Fibroblast of villous mesenchyme (primary cell): Measurements from ENCODE around the gene LTBP4. TPM values are rescaled to one million over a fixed set of nuclear protein-coding genes. Genes with fewer than 3 reads are reported as not detected.
A peak's percentile ranks its signal among the peaks of the same experiment; 100 is the strongest.

Experiments
- DNase-seq: peaks from one replicate; pipeline ENCODE4 v3.0.0-alpha.2; 2010; ENCODE audit warnings: low read depth
- H3K4me3 ChIP-seq: 2 replicates; pipeline ENCODE4 v1.5.1; 2011; ENCODE audit warnings: low read depth, mild to moderate bottlenecking, low read length
- CTCF ChIP-seq: IDR thresholded peaks from 2 replicates; pipeline ENCODE4 v1.5.1; 2012; ENCODE audit warnings: low read depth, mild to moderate bottlenecking, low read length; ENCODE audit not compliant: insufficient read depth
- total RNA-seq: library from RNA; depleted of rRNA; stranded (reverse); fragments of >200 nt; gene quantifications from 2 replicates; pipeline ENCODE4 v1.2.3, GENCODE V29; 2012

The LTBP4 gene
- total RNA-seq, 1 donor, result 21.2 TPM

- no peak for TF ChIP-seq CTCF
- H3K4me3 ChIP-seq, result peak overlapping the region; percentile 48
- DNase-seq, result no peak
Observed at GRCh38 chr19:40567750-40568494, 33.2 kb upstream of the LTBP4 start.

DNA sequence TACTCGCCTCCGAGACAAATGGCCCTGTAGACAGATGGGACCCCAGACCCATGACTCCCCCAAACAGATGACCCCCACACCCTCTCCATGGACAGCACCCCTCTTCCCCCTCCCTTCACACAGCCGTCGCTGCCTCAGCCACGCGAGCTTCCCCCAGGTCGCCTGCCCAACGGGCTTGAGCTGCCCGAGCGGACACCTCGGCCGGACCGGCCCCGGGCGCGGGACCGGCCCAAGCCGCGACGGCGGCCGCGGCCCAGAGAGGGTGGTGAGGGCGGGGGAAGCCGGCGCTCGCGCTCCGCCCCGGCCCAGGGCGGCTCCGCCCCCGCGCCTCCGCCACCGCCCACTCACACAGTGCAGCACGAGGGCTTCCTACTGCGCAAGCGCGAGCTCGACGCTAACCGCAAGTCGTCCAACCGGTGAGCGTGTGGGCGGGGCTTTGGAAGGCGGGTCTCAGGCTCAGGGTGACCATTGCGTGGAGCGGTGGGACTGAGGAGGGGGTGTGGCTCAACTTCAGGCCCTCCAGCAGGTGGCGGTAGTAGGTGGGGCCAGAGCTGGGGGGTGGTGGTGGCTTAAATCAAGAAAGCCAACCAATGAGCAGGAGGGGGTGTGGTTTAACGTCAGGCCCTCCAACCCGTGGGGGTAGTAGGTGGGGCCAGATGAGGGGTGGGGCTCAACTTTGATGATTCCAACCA lies 30.7 kb upstream of the LTBP4 start:
- H3K4me3 ChIP-seq, result peak overlapping the region; percentile 68
- no peak for TF ChIP-seq CTCF
- DNase-seq, result peak; percentile 99

- H3K4me3 ChIP-seq, result no peak overlapping the region
- DNase-seq, result no peak
- no peak for TF ChIP-seq CTCF
Observed at GRCh38 chr19:40571005-40571318, 30.2 kb upstream of the LTBP4 start.

- no peak for DNase-seq
- no peak for TF ChIP-seq CTCF
- H3K4me3 ChIP-seq, result no peak overlapping the region
Observed at GRCh38 chr19:40571831-40572495, 29.2 kb upstream of the LTBP4 start.

DNA sequence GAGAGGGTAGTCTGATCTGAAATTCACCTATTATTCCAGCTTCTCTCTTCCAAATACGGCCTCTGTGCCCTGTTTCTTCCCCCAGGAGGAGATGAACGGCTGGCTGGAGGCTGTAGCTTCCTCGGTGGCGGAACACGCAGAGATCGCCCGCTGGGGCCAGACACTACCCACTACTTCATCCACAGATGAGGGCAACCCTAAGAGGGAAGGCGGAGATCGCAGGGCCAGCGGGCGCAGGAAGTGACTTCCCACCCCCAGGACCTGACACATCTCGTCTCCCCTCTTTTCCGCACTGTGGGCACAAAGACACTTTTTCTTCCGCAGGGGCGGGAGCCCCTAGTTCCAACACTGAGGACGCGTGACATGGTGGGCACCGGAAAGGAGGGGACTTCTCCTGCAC lies 25.8 kb upstream of the LTBP4 start:
- no peak overlapping the region for H3K4me3 ChIP-seq
- DNase-seq, result no peak
- TF ChIP-seq CTCF, result no peak

DNA sequence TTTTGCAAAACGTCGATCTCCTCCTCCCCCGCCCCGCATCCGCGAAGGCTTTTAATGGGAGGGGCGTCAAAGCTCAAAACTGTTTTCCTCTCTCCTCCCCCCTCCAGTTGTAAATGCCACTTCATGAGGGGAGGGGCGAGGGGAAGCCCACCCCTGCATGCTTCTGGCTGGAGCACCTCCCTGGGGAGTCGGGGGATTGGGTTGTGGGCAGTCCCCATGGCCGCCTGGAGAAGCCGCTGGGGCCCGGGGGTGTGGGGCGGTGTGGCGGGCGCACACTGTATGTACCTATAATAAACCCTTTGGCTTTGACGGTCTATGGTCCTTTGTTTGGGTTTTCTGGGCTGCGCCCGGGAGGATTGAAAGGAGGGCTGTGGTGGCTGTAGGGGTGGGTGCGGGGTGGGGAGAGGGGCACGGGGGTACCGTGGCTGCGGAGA lies 25.0 kb upstream of the LTBP4 start:
- peak overlapping the region; percentile 91 for H3K4me3 ChIP-seq
- no peak for DNase-seq
- TF ChIP-seq CTCF, result no peak
